K562 (cell line): ENCODE data around the gene LGALS7. TPM values are rescaled to one million over a fixed set of nuclear protein-coding genes. Genes with fewer than 3 reads are reported as not detected.

Experiments used
- BRD9 ChIP-seq: fragments of 450-650 bp; IDR thresholded peaks from 2 replicates; pipeline ENCODE4 v1.6.1; 2018; ENCODE audit warnings: low read depth; ENCODE audit not compliant: partially characterized antibody
- CLOCK ChIP-seq: fragments of 250-450 bp; sonication (Bioruptor Pico); IDR thresholded peaks from 2 replicates; pipeline ENCODE4 v1.4.0; 2020; ENCODE audit warnings: mild to moderate bottlenecking, moderate library complexity, borderline replicate concordance
- JUND ChIP-seq, 2 experiments: IDR thresholded peaks; 2 replicates in 1 of 2; 3 replicates in 1 of 2; pipeline ENCODE4 v1.6.1; 2011; ENCODE audit warnings: borderline replicate concordance in 2 of 2, low read depth in 2 of 2, low read length in 2 of 2, improper control_type of control experiment in 1 of 2, missing biosample characterization in 1 of 2, missing genetic modification characterization in 1 of 2, missing genetic modification reagents in 1 of 2
- MAZ ChIP-seq, 2 experiments: fragments of 450-650 bp in 1 of 2; sonication (generic) in 1 of 2; formaldehyde crosslinking; IDR thresholded peaks in 1 of 2; conservative IDR thresholded peaks in 1 of 2; 2 replicates each; pipeline versions ENCODE4 v1.4.0 to v1.5.0; 2020; ENCODE audit warnings: mild to moderate bottlenecking in 1 of 2, missing genetic modification reagents in 1 of 2
- PHF21A ChIP-seq: fragments of 450-650 bp; IDR thresholded peaks from 2 replicates; pipeline ENCODE4 v1.6.1; 2017; ENCODE audit warnings: low read depth, borderline replicate concordance
- STAG1 ChIP-seq: sonication (generic); formaldehyde crosslinking; IDR thresholded peaks from 2 replicates; pipeline ENCODE4 v1.5.0; 2020; ENCODE audit warnings: missing genetic modification reagents, borderline replicate concordance
- USF1 ChIP-seq: sonication (generic); formaldehyde crosslinking; IDR thresholded peaks from 2 replicates; pipeline ENCODE4 v1.9.0; 2022; ENCODE audit warnings: mild to moderate bottlenecking, missing genetic modification reagents
- ZNF165 ChIP-seq: fragments of 250-450 bp; sonication (Bioruptor Pico); IDR thresholded peaks from 2 replicates; pipeline ENCODE4 v1.4.0; 2020; ENCODE audit warnings: borderline replicate concordance
- ZNF511 ChIP-seq: sonication (generic); formaldehyde crosslinking; IDR thresholded peaks from 2 replicates; pipeline ENCODE4 v1.8.0; 2022; ENCODE audit warnings: mild to moderate bottlenecking, missing genetic modification reagents
- polyA plus RNA-seq, 8 experiments: library from polyadenylated mRNA; depleted of rRNA in 4 of 8; stranded (reverse) in 5 of 8; unstranded in 3 of 8; fragments of >200 nt; fragmentation: Nextera tagmentation in 2 of 8; fragmentation: Illumina TruSeq in 1 of 8; extraction: Ambion mirVana in 2 of 8; extraction: Trizol in 1 of 8; gene quantifications; 2 replicates each; pipeline versions ENCODE4 v1.2.1 to v1.2.3, GENCODE V29; 2011 to 2014; ENCODE audit warnings: inconsistent platforms in 1 of 8, missing spikeins in 1 of 8
- total RNA-seq, 7 experiments: library from RNA; depleted of rRNA in 6 of 7; stranded (reverse); fragments of >200 nt in 6 of 7; fragmentation: Illumina TruSeq in 2 of 7; extraction: Trizol in 2 of 7; gene quantifications; 2 replicates each; pipeline versions ENCODE4 v1.2.1 to v1.2.3, GENCODE V29; 2011 to 2021; ENCODE audit warnings: low replicate concordance in 1 of 7
- TF ChIP-seq, protein P1 (sequence below): IDR thresholded peaks from 2 replicates; pipeline ENCODE4 v1.6.1; 2012; ENCODE audit warnings: low read depth, low read length, improper control_type of control experiment, borderline replicate concordance
- TF ChIP-seq, protein P2 (sequence below): fragments of 450-650 bp; conservative IDR thresholded peaks from 2 replicates; pipeline ENCODE4 v1.6.1; 2016; ENCODE audit warnings: missing genetic modification characterization, low read depth, mild to moderate bottlenecking, missing compliant biosample characterization, moderate library complexity

Gene LGALS7
- total and polyA plus RNA-seq, 9 of the 15 experiments (the other 6 are each of a cell fraction or from before 2014, with no cell fraction given) = not detected

DNA sequence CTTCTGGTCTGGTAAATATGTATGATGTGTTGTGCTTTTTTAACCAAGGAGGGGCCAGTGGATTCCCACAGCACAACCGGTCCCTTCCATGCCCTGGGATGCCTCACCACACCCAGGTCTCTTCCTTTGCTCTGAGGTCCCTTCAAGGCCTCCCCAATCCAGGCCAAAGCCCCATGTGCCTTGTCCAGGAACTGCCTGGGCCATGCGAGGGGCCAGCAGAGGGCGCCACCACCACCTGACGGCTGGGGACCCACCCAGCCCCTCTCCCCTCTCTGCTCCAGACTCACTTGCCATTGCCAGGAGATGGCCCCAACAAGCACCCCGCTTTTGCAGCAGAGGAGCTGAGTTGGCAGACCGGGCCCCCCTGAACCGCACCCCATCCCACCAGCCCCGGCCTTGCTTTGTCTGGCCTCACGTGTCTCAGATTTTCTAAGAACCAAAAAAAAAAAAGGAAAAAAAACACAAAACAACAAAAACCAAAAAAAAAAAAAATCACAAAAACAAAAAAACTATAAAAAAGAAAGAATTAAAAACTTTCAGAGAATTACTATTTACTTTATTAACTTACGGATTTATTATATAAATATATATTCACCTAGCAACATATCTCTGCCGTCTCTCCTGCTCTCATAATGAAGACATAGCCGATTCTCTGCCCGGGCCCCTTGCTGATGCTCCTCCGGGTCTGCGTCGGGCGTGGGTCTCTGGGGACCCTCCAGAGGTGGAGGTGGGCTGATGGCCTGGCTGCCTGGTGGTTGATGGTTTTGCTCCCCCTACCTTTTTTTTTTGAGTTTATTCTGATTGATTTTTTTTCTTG lies 43.5 kb downstream of the LGALS7 start (continued):
- TF ChIP-seq ZNF511 (CRISPR knock-in tag) (no peak), PHF21A (0 out of 2 replicates have a peak, but pooled peaks have one; percentile 26), BRD9 (no peak), ZNF165 (CRISPR knock-in tag) (no peak), CLOCK (CRISPR knock-in tag) (no peak), USF1 (CRISPR knock-in tag) (0 out of 2 replicates have a peak, but pooled peaks have one; percentile 18), JUND (IDR thresholded peaks at IDR 0.05; ENCODE audit: borderline replicate concordance, low read depth, low read length) (peak; percentile 52; the same call in 1 of the 2 replicates), JUND (tag; IDR thresholded peaks at IDR 0.05; ENCODE audit: borderline replicate concordance, low read depth, low read length) (no peak; the same call in 2 of the 3 replicates), STAG1 (peak; percentile 42; the same call in 1 of the 2 replicates), MAZ (CRISPR knock-in tag; conservative IDR thresholded peaks at IDR 0.05 in 1 of 2, IDR thresholded peaks at IDR 0.05 in 1 of 2) (peak; percentile 55; a peak in 2 of 4 replicates)
- TF ChIP-seq, protein P1, sequence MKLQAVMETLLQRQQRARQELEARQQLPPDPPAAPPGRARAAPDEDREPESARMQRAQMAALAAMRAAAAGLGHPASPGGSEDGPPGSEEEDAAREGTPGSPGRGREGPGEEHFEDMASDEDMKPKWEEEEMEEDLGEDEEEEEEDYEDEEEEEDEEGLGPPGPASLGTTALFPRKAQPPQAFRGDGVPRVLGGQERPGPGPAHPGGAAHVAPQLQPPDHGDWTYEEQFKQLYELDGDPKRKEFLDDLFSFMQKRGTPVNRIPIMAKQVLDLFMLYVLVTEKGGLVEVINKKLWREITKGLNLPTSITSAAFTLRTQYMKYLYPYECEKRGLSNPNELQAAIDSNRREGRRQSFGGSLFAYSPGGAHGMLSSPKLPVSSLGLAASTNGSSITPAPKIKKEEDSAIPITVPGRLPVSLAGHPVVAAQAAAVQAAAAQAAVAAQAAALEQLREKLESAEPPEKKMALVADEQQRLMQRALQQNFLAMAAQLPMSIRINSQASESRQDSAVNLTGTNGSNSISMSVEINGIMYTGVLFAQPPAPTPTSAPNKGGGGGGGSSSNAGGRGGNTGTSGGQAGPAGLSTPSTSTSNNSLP = no peak
- TF ChIP-seq, protein P2, sequence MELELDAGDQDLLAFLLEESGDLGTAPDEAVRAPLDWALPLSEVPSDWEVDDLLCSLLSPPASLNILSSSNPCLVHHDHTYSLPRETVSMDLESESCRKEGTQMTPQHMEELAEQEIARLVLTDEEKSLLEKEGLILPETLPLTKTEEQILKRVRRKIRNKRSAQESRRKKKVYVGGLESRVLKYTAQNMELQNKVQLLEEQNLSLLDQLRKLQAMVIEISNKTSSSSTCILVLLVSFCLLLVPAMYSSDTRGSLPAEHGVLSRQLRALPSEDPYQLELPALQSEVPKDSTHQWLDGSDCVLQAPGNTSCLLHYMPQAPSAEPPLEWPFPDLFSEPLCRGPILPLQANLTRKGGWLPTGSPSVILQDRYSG = no peak
